HepG2 (cell line): ENCODE results near the gene IL36A. TPM values are rescaled to one million over a fixed set of nuclear protein-coding genes. Genes with fewer than 3 reads are reported as not detected.

ENCODE experiments used
- ATAC-seq: fragments of 200-7000 bp; cut with Tn5 transposase; 3 replicates; pipeline ENCODE4 v1.9.1; 2020; ENCODE audit warnings: mild to moderate bottlenecking, moderate library complexity
- BruUV-seq: library from RNA; stranded (reverse); fragments of 400-500 nt; replicated peaks from 2 replicates; lab custom pipeline; 2021; lab: Mats Ljungman, UMichigan
- CTCF ChIA-PET: fragments of 300-600 bp; formaldehyde crosslinking; extraction: SDS; loops from one replicate; lab custom pipeline; 2021; ENCODE audit warnings: low total read pairs, inconsistent platforms, low intra/inter-chr PET ratio; lab: Yijun Ruan, JAX
- POLR2A ChIA-PET: fragments of 350-600 bp; sonication (Branson Sonifier 250); formaldehyde crosslinking; loops from one replicate; lab custom pipeline; 2020; ENCODE audit warnings: antibody characterized with exemption, inconsistent platforms; lab: Yijun Ruan, JAX
- DNase-seq: peaks from one replicate; pipeline ENCODE4 v3.0.0-alpha.2; 2015; ENCODE audit warnings: low spot score
- FAIRE-seq: peaks from 3 replicates; lab custom pipeline; 2011; peaks lifted over from hg19 to GRCh38; lab: Jason Lieb, UNC
- H2AFZ ChIP-seq: one replicate; pipeline ENCODE4 v1.6.1; 2011; ENCODE audit warnings: low read length, inconsistent platforms
- H3K27ac ChIP-seq: fragments of 300-600 bp; 3 replicates; pipeline ENCODE4 v1.8.0; 2011; ENCODE audit warnings: mixed run types, mild to moderate bottlenecking, mixed read lengths, low read length, inconsistent platforms; ENCODE audit not compliant: insufficient read depth; ENCODE audit errors: extremely low read length
- H3K27me3 ChIP-seq, 2 experiments: fragments of 200-600 bp in 1 of 2; 2 replicates in 1 of 2; 3 replicates in 1 of 2; pipeline versions ENCODE4 v1.6.0 to v1.8.0; 2011; ENCODE audit warnings: low read length in 2 of 2, mild to moderate bottlenecking in 2 of 2, moderate library complexity in 2 of 2, inconsistent platforms in 1 of 2; ENCODE audit not compliant: insufficient read depth in 2 of 2, control insufficient read depth in 1 of 2
- H3K36me3 ChIP-seq, 2 experiments: fragments of 200-600 bp in 1 of 2; replicated peaks in 1 of 2; 2 replicates in 1 of 2; 3 replicates in 1 of 2; pipeline versions ENCODE4 v1.5.1 to v1.8.0; 2011; ENCODE audit warnings: low read length in 2 of 2, inconsistent platforms in 1 of 2; ENCODE audit not compliant: insufficient read depth in 2 of 2, control insufficient read depth in 1 of 2
- H3K4me1 ChIP-seq: 2 replicates; pipeline ENCODE4 v1.5.1; 2012; ENCODE audit warnings: low read length, inconsistent platforms; ENCODE audit not compliant: insufficient read depth
- H3K4me2 ChIP-seq: 2 replicates; pipeline ENCODE4 v1.6.0; 2011; ENCODE audit warnings: low read depth, low read length, inconsistent platforms
- H3K4me3 ChIP-seq, 3 experiments: fragments of 200-600 bp in 1 of 3; sonication (generic), shearing (Covaris generic) in 1 of 3; replicated peaks in 1 of 3; 2 replicates each; pipeline ENCODE4 v1.5.1; 2011 to 2016; ENCODE audit warnings: low read length in 3 of 3, inconsistent platforms in 2 of 3, low read depth in 2 of 3, mild to moderate bottlenecking in 2 of 3, control low read depth in 1 of 3, mixed read lengths in 1 of 3; ENCODE audit not compliant: insufficient read depth in 1 of 3
- H3K79me2 ChIP-seq: one replicate; pipeline ENCODE4 v1.6.1; 2011; ENCODE audit warnings: low read length, inconsistent platforms; ENCODE audit not compliant: insufficient read depth
- H3K9ac ChIP-seq: 2 replicates; pipeline ENCODE4 v1.6.0; 2011; ENCODE audit warnings: mild to moderate bottlenecking, low read depth, low read length, inconsistent platforms; ENCODE audit not compliant: insufficient read depth
- H3K9me3 ChIP-seq: 2 replicates; pipeline ENCODE4 v1.5.1; 2012; ENCODE audit warnings: mild to moderate bottlenecking, low read length
- H4K20me1 ChIP-seq: 2 replicates; pipeline ENCODE4 v1.6.0; 2011; ENCODE audit warnings: inconsistent platforms, mild to moderate bottlenecking, low read length, moderate library complexity; ENCODE audit not compliant: insufficient read depth
- PCBP1 ChIP-seq: fragments of 200-400 bp; formaldehyde crosslinking; IDR thresholded peaks from 2 replicates; pipeline ENCODE4 v1.6.1; 2017; ENCODE audit warnings: mild to moderate bottlenecking, low read depth, low read length, borderline replicate concordance
- SAP130 ChIP-seq: IDR thresholded peaks from 2 replicates; pipeline ENCODE4 v1.6.1; 2016; ENCODE audit warnings: low read depth
- SNAI1 ChIP-seq: sonication (generic); formaldehyde crosslinking; IDR thresholded peaks from 2 replicates; pipeline ENCODE4 v1.5.0; 2020; ENCODE audit warnings: mild to moderate bottlenecking, missing genetic modification reagents, borderline replicate concordance
- ZFP41 ChIP-seq: sonication (generic); formaldehyde crosslinking; IDR thresholded peaks from 2 replicates; pipeline ENCODE4 v1.4.0; 2020; ENCODE audit warnings: mild to moderate bottlenecking, missing genetic modification reagents, borderline replicate concordance
- ZFP82 ChIP-seq: sonication (generic); formaldehyde crosslinking; IDR thresholded peaks from 2 replicates; pipeline ENCODE4 v1.5.1; 2020; ENCODE audit warnings: mild to moderate bottlenecking, missing genetic modification reagents, borderline replicate concordance
- ZNF34 ChIP-seq: sonication (generic); formaldehyde crosslinking; IDR thresholded peaks from 2 replicates; pipeline ENCODE4 v1.4.0; 2020; ENCODE audit warnings: mild to moderate bottlenecking, missing genetic modification reagents, borderline replicate concordance
- ZNF615 ChIP-seq: sonication (generic); formaldehyde crosslinking; IDR thresholded peaks from 2 replicates; pipeline ENCODE4 v1.5.0; 2020; ENCODE audit warnings: mild to moderate bottlenecking, missing genetic modification reagents, borderline replicate concordance
- WGBS: methylation state at CpG from one replicate; pipeline ENCODE4 v1.1.6; 2017; ENCODE audit warnings: low lambda C conversion rate; 5-methylcytosine and 5-hydroxymethylcytosine counted together
- in situ Hi-C: cut with HindIII; loops from 2 replicates; pipeline ENCODE4 v1.10.0; 2017; ENCODE audit warnings: low pct_unique_long_range_greater_than_20kb; ENCODE audit not compliant: extremely low pct_ligation_motif_present
- intact Hi-C: fragments of 100-400 bp; cut with micrococcal nuclease; formaldehyde crosslinking; loops from one replicate; pipeline ENCODE4 v1.10.0; 2022; ENCODE audit not compliant: unreplicated experiment
- polyA plus RNA-seq, 8 experiments: library from polyadenylated mRNA; depleted of rRNA in 3 of 8; stranded (reverse) in 7 of 8; unstranded in 1 of 8; fragments of >200 nt; fragmentation: Illumina TruSeq in 4 of 8; extraction: Trizol in 4 of 8; gene quantifications; 2 replicates each; pipeline versions ENCODE4 v1.2.1 to v1.2.3, GENCODE V29; 2011 to 2016; ENCODE audit warnings: low read depth in 4 of 8, missing spikeins in 1 of 8, mixed read lengths in 1 of 8; ENCODE audit not compliant: insufficient read depth in 1 of 8
- total RNA-seq, 5 experiments: library from RNA; depleted of rRNA; stranded (reverse); fragments of >200 nt; fragmentation: Illumina TruSeq; extraction: Trizol; gene quantifications; 2 replicates each; pipeline ENCODE4 v1.2.3, GENCODE V29; 2016; ENCODE audit warnings: low read depth in 1 of 5
- TF ChIP-seq, protein P1 (sequence below): sonication (generic); formaldehyde crosslinking; IDR thresholded peaks from one replicate; pipeline ENCODE4 v1.5.1; 2020; ENCODE audit warnings: mild to moderate bottlenecking, missing genetic modification reagents; ENCODE audit errors: not compliant biosample characterization
- TF ChIP-seq, protein P2 (sequence below), 2 experiments: sonication (generic) in 1 of 2; formaldehyde crosslinking in 1 of 2; IDR thresholded peaks; 2 replicates each; pipeline versions ENCODE4 v1.6.1 to v1.9.0; 2014 to 2022; ENCODE audit warnings: antibody characterized with exemption in 1 of 2, borderline replicate concordance in 1 of 2, inconsistent platforms in 1 of 2, low read depth in 1 of 2, missing genetic modification reagents in 1 of 2

The IL36A gene
- total and polyA plus RNA-seq, 2 of the 13 experiments (the other 11 are each of a cell fraction or from before 2014, with no cell fraction given): not detected

DNA sequence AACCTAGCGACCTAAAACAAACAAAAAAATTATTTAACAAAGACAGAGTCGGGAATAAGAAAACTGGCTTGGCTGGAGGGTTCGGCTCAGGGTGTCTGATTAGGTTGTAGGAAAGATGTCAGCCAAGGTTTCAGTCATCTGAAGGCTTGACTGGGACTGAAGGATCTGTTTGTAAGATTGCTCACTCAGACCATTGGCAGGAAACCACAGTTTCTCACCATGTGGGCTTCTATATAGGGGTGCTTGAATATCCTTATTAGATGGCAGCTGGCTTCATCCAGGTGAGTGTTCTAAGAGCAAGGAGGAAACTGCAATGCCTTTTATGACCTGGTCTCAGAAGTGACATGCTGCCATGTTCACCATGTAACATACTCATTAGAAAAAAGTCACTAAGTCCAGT lies 48.4 kb downstream of the IL36A start:
- no peak overlapping the region for H3K27ac ChIP-seq
- no peaks in the 10 kb centered on the region for H4K20me1 ChIP-seq
- FAIRE-seq: no peak
- no TSS peak for BruUV-seq
- ATAC-seq: no peak
- no peak overlapping the region for H3K4me3 ChIP-seq
- H3K9ac ChIP-seq: no peak overlapping the region
- intact Hi-C loops (no loop called here), in situ Hi-C loops (no loop called here)
- H3K27me3 ChIP-seq: peaks cover 1 to 10% of the 10 kb centered on the region in 2 experiments; a peak in 3 of 5 replicates
- H3K36me3 ChIP-seq: no peaks in the 10 kb centered on the region
- H3K79me2 ChIP-seq: no peaks in the 10 kb centered on the region
- no peak for DNase-seq
- H2AFZ ChIP-seq: no peak overlapping the region
- CTCF ChIA-PET: no interaction called here
- POLR2A ChIA-PET: no interaction called here
- no peaks in the 10 kb centered on the region for H3K4me1 ChIP-seq
- TF ChIP-seq, protein P1, sequence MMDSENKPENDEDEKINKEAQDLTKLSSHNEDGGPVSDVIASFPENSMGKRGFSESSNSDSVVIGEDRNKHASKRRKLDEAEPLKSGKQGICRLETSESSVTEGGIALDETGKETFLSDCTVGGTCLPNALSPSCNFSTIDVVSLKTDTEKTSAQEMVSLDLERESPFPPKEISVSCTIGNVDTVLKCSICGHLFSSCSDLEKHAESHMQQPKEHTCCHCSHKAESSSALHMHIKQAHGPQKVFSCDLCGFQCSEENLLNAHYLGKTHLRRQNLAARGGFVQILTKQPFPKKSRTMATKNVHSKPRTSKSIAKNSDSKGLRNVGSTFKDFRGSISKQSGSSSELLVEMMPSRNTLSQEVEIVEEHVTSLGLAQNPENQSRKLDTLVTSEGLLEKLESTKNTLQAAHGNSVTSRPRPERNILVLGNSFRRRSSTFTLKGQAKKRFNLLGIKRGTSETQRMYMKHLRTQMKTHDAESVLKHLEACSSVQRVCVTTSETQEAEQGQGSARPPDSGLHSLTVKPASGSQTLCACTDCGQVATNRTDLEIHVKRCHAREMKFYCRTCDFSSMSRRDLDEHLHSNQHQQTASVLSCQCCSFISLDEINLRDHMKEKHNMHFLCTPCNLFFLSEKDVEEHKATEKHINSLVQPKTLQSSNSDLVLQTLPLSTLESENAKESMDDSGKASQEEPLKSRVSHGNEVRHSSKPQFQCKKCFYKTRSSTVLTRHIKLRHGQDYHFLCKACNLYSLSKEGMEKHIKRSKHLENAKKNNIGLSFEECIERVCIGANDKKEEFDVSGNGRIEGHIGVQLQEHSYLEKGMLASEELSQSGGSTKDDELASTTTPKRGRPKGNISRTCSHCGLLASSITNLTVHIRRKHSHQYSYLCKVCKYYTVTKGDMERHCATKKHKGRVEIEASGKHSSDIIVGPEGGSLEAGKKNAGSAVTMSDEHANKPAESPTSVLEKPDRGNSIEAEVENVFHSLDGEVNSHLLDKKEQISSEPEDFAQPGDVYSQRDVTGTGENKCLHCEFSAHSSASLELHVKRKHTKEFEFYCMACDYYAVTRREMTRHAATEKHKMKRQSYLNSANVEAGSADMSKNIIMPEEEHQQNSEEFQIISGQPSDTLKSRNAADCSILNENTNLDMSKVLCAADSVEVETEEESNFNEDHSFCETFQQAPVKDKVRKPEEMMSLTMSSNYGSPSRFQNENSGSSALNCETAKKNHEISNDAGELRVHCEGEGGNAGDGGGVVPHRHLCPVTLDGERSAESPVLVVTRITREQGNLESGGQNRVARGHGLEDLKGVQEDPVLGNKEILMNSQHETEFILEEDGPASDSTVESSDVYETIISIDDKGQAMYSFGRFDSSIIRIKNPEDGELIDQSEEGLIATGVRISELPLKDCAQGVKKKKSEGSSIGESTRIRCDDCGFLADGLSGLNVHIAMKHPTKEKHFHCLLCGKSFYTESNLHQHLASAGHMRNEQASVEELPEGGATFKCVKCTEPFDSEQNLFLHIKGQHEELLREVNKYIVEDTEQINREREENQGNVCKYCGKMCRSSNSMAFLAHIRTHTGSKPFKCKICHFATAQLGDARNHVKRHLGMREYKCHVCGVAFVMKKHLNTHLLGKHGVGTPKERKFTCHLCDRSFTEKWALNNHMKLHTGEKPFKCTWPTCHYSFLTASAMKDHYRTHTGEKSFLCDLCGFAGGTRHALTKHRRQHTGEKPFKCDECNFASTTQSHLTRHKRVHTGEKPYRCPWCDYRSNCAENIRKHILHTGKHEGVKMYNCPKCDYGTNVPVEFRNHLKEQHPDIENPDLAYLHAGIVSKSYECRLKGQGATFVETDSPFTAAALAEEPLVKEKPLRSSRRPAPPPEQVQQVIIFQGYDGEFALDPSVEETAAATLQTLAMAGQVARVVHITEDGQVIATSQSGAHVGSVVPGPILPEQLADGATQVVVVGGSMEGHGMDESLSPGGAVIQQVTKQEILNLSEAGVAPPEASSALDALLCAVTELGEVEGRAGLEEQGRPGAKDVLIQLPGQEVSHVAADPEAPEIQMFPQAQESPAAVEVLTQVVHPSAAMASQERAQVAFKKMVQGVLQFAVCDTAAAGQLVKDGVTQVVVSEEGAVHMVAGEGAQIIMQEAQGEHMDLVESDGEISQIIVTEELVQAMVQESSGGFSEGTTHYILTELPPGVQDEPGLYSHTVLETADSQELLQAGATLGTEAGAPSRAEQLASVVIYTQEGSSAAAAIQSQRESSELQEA (CRISPR knock-in tag): no peak
- TF ChIP-seq ZNF615 (no peak), ZFP41 (CRISPR knock-in tag) (no peak), ZFP82 (no peak), ZNF34 (CRISPR knock-in tag) (no peak), SAP130 (CRISPR knock-in tag) (no peak), PCBP1 (no peak), SNAI1 (CRISPR knock-in tag) (no peak)
- TF ChIP-seq, protein P2, sequence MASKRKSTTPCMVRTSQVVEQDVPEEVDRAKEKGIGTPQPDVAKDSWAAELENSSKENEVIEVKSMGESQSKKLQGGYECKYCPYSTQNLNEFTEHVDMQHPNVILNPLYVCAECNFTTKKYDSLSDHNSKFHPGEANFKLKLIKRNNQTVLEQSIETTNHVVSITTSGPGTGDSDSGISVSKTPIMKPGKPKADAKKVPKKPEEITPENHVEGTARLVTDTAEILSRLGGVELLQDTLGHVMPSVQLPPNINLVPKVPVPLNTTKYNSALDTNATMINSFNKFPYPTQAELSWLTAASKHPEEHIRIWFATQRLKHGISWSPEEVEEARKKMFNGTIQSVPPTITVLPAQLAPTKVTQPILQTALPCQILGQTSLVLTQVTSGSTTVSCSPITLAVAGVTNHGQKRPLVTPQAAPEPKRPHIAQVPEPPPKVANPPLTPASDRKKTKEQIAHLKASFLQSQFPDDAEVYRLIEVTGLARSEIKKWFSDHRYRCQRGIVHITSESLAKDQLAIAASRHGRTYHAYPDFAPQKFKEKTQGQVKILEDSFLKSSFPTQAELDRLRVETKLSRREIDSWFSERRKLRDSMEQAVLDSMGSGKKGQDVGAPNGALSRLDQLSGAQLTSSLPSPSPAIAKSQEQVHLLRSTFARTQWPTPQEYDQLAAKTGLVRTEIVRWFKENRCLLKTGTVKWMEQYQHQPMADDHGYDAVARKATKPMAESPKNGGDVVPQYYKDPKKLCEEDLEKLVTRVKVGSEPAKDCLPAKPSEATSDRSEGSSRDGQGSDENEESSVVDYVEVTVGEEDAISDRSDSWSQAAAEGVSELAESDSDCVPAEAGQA (IDR thresholded peaks at IDR 0.05; ENCODE audit: low read depth): no peak
- TF ChIP-seq, protein P2 (CRISPR knock-in tag; IDR thresholded peaks at IDR 0.05; ENCODE audit: borderline replicate concordance): no peak
- TF ChIP-seq, all 625 proteins: peak for 0
- 2% methylated on average over 3 of the region's 3 CpGs for WGBS
- H3K4me2 ChIP-seq: no peak overlapping the region
- H3K9me3 ChIP-seq: peaks cover 14% of the 10 kb centered on the region; the same call in 1 of the 2 replicates
